Liver (tissue), 3 donors: ENCODE results near the gene IGFBP1.

Source experiments
- EGR1 ChIP-seq, 2 donors: IDR thresholded peaks; 2 replicates each; pipeline ENCODE4 v1.6.1; 2016 to 2018; ENCODE audit warnings: antibody characterized with exemption in 2 of 2, low read depth in 2 of 2
- JUND ChIP-seq, 2 donors: IDR thresholded peaks; 2 replicates each; pipeline ENCODE4 v1.6.1; 2016; ENCODE audit warnings: antibody characterized with exemption in 2 of 2
- RAD21 ChIP-seq, 2 donors: IDR thresholded peaks; 2 replicates each; pipeline ENCODE4 v1.6.1; 2016; ENCODE audit warnings: antibody characterized with exemption in 2 of 2, mild to moderate bottlenecking in 2 of 2
- SP1 ChIP-seq: IDR thresholded peaks from 2 replicates; pipeline ENCODE4 v1.6.1; 2018; ENCODE audit warnings: antibody characterized with exemption, mild to moderate bottlenecking
- TAF1 ChIP-seq: conservative IDR thresholded peaks from 2 replicates; pipeline ENCODE4 v1.6.1; 2016; ENCODE audit warnings: antibody characterized with exemption, mild to moderate bottlenecking
- TF ChIP-seq, protein P1 (sequence below): fragments of 150-350 bp; IDR thresholded peaks from 2 replicates; pipeline ENCODE4 v1.5.1; 2017; ENCODE audit warnings: improper control_type of control experiment, low read depth, low read length; ENCODE audit not compliant: missing input control
- TF ChIP-seq, protein P2 (sequence below): IDR thresholded peaks from 2 replicates; pipeline ENCODE4 v1.6.1; 2016; ENCODE audit warnings: antibody characterized with exemption
- TF ChIP-seq, protein P3 (sequence below): IDR thresholded peaks from 2 replicates; pipeline ENCODE4 v1.6.1; 2016; ENCODE audit warnings: antibody characterized with exemption
- TF ChIP-seq, protein P4 (sequence below): IDR thresholded peaks from 2 replicates; pipeline ENCODE4 v1.6.1; 2016; ENCODE audit warnings: antibody characterized with exemption, mild to moderate bottlenecking
- donor health status: healthy.
- donor health status: healthy.

DNA sequence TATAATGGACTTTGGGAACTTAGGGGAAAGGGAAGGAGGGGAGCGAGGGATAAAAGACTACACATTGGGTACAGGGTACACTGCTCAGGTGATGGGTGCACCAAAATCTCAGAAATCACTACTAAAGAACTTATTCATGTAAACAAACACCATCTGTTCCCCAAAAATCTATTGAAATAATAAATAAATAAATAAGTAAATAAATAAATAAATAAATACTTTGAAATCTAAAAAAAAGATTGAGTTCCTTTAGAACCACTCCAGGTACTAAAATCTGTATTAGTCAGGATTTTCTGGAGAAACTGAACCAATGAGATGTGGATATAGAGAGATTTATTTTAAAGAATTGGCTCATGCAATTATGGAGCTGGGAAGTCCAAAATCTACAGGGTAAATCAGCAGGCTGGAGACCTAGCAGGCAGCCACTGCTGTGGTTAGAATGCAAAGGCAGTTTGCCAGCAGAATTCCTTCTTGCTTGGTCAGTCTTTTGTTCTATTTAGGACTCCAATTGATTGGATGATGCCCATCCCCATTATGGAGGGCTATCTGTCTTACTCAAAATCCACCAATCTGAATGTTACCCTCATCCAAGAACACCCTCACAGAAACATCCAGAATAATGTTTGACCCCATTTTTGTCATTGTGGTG is 8.9 kb downstream of the IGFBP1 start:
- TF ChIP-seq, protein P1, sequence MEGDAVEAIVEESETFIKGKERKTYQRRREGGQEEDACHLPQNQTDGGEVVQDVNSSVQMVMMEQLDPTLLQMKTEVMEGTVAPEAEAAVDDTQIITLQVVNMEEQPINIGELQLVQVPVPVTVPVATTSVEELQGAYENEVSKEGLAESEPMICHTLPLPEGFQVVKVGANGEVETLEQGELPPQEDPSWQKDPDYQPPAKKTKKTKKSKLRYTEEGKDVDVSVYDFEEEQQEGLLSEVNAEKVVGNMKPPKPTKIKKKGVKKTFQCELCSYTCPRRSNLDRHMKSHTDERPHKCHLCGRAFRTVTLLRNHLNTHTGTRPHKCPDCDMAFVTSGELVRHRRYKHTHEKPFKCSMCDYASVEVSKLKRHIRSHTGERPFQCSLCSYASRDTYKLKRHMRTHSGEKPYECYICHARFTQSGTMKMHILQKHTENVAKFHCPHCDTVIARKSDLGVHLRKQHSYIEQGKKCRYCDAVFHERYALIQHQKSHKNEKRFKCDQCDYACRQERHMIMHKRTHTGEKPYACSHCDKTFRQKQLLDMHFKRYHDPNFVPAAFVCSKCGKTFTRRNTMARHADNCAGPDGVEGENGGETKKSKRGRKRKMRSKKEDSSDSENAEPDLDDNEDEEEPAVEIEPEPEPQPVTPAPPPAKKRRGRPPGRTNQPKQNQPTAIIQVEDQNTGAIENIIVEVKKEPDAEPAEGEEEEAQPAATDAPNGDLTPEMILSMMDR: no peak
- TF ChIP-seq, protein P2, sequence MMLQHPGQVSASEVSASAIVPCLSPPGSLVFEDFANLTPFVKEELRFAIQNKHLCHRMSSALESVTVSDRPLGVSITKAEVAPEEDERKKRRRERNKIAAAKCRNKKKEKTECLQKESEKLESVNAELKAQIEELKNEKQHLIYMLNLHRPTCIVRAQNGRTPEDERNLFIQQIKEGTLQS: no peak
- TF ChIP-seq TAF1 (no peak), RAD21 (IDR thresholded peaks at IDR 0.05) (no peak), SP1 (no peak), JUND (IDR thresholded peaks at IDR 0.05) (no peak), EGR1 (IDR thresholded peaks at IDR 0.05; ENCODE audit: low read depth in 2 of 2) (no peak)
- TF ChIP-seq, protein P3, sequence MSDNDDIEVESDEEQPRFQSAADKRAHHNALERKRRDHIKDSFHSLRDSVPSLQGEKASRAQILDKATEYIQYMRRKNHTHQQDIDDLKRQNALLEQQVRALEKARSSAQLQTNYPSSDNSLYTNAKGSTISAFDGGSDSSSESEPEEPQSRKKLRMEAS: no peak
- TF ChIP-seq, protein P4, sequence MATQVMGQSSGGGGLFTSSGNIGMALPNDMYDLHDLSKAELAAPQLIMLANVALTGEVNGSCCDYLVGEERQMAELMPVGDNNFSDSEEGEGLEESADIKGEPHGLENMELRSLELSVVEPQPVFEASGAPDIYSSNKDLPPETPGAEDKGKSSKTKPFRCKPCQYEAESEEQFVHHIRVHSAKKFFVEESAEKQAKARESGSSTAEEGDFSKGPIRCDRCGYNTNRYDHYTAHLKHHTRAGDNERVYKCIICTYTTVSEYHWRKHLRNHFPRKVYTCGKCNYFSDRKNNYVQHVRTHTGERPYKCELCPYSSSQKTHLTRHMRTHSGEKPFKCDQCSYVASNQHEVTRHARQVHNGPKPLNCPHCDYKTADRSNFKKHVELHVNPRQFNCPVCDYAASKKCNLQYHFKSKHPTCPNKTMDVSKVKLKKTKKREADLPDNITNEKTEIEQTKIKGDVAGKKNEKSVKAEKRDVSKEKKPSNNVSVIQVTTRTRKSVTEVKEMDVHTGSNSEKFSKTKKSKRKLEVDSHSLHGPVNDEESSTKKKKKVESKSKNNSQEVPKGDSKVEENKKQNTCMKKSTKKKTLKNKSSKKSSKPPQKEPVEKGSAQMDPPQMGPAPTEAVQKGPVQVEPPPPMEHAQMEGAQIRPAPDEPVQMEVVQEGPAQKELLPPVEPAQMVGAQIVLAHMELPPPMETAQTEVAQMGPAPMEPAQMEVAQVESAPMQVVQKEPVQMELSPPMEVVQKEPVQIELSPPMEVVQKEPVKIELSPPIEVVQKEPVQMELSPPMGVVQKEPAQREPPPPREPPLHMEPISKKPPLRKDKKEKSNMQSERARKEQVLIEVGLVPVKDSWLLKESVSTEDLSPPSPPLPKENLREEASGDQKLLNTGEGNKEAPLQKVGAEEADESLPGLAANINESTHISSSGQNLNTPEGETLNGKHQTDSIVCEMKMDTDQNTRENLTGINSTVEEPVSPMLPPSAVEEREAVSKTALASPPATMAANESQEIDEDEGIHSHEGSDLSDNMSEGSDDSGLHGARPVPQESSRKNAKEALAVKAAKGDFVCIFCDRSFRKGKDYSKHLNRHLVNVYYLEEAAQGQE: no peak
